CD4-positive, alpha-beta T cell treated with Interleukin-4 for 4 hours (primary cell): ENCODE data around the gene VCL.

Experiments
- DNase-seq: peaks from one replicate; pipeline ENCODE4 v3.0.0-alpha.2; 2020

The VCL gene

GRCh38 chr10:74163319-74164068, 165.6 kb downstream of the VCL start:
- no peak for DNase-seq

GRCh38 chr10:74164716-74165529, 167.0 kb downstream of the VCL start:
- no peak for DNase-seq

- no peak for DNase-seq
Measured at GRCh38 chr10:74165530-74165901, 167.6 kb downstream of the VCL start.

GRCh38 chr10:74167443-74167842, 169.5 kb downstream of the VCL start:
- no peak for DNase-seq
